ENCODE measurements around the gene CUX1.

- TF ChIP-seq CTCF (IDR thresholded peaks at IDR 0.05; ENCODE audit: insufficient read depth, low read length) (no peak), REST (IDR thresholded peaks at IDR 0.05; ENCODE audit: insufficient replicate concordance, low read depth) (no peak), GABPA (IDR thresholded peaks at IDR 0.05; ENCODE audit: low read depth) (no peak), POLR2AphosphoS5 (IDR thresholded peaks at IDR 0.05; ENCODE audit: low read depth) (no peak)
These were observed 368.9 kb downstream of the CUX1 start for GRCh38 chr7:102186306-102186705.

Measured in HL-60 (cell line).